CD14-positive monocyte (primary cell): Measurements from ENCODE around the gene KLHL25. TPM values are rescaled to one million over a fixed set of nuclear protein-coding genes. Genes with fewer than 3 reads are reported as not detected.

ENCODE experiments used
- DNase-seq, 3 donors: peaks; one replicate each; pipeline ENCODE4 v3.0.0-alpha.2; 2011 to 2022
- H2AFZ ChIP-seq: 2 replicates; pipeline ENCODE4 v1.6.0; 2012; ENCODE audit warnings: mild to moderate bottlenecking, low read depth, low read length, inconsistent platforms; ENCODE audit not compliant: insufficient read depth, poor library complexity, severe bottlenecking
- H3K27ac ChIP-seq, 2 donors: 1 replicate in 1 of 2; 2 replicates in 1 of 2; pipeline ENCODE4 v1.5.1; 2012 to 2013; ENCODE audit warnings: low read length in 2 of 2, control low read depth in 1 of 2, inconsistent platforms in 1 of 2, low read depth in 1 of 2, mild to moderate bottlenecking in 1 of 2
- H3K27me3 ChIP-seq, 2 donors: one replicate each; pipeline versions ENCODE4 v1.6.0 to v1.6.1; 2011 to 2013; ENCODE audit warnings: low read length in 2 of 2; ENCODE audit not compliant: control insufficient read depth in 2 of 2, insufficient read depth in 2 of 2
- H3K36me3 ChIP-seq, 2 donors: replicated peaks in 1 of 2; 1 replicate in 1 of 2; 2 replicates in 1 of 2; pipeline versions ENCODE4 v1.5.1 to v1.6.1; 2012 to 2013; ENCODE audit warnings: low read length in 2 of 2, control low read depth in 1 of 2, inconsistent platforms in 1 of 2, mild to moderate bottlenecking in 1 of 2; ENCODE audit not compliant: insufficient read depth in 2 of 2, control insufficient read depth in 1 of 2
- H3K4me1 ChIP-seq, 2 donors: 1 replicate in 1 of 2; 2 replicates in 1 of 2; pipeline versions ENCODE4 v1.5.1 to v1.6.1; 2012 to 2013; ENCODE audit warnings: low read length in 2 of 2, control low read depth in 1 of 2, inconsistent platforms in 1 of 2, mild to moderate bottlenecking in 1 of 2, moderate library complexity in 1 of 2; ENCODE audit not compliant: insufficient read depth in 2 of 2, control insufficient read depth in 1 of 2
- H3K4me2 ChIP-seq: replicated peaks from 2 replicates; pipeline ENCODE3; 2012; ENCODE audit warnings: low read length, moderate library complexity, mild to moderate bottlenecking; ENCODE audit not compliant: poor library complexity, severe bottlenecking; ENCODE audit errors: extremely low read depth
- H3K4me3 ChIP-seq, 3 experiments: fragments of 200-600 bp in 1 of 3; sonication (generic) in 1 of 3; replicated peaks in 1 of 3; 1 replicate in 2 of 3; 2 replicates in 1 of 3; pipeline ENCODE4 v1.5.1; 2011 to 2013; ENCODE audit warnings: low read length in 3 of 3, mild to moderate bottlenecking in 3 of 3, control low read depth in 2 of 3, low read depth in 2 of 3, inconsistent platforms in 1 of 3, moderate library complexity in 1 of 3
- H3K79me2 ChIP-seq: 2 replicates; pipeline ENCODE4 v1.6.0; 2012; ENCODE audit warnings: mild to moderate bottlenecking, control low read depth, inconsistent platforms, low read length, moderate library complexity; ENCODE audit not compliant: insufficient read depth
- H3K9ac ChIP-seq: 2 replicates; pipeline ENCODE4 v1.6.0; 2017; ENCODE audit warnings: low read length, mild to moderate bottlenecking; ENCODE audit not compliant: insufficient read depth, poor library complexity, severe bottlenecking
- H3K9me3 ChIP-seq, 2 donors: replicated peaks in 1 of 2; 1 replicate in 1 of 2; 2 replicates in 1 of 2; pipeline versions ENCODE4 v1.5.1 to v1.6.1; 2012 to 2013; ENCODE audit warnings: low read length in 2 of 2, control low read depth in 1 of 2; ENCODE audit not compliant: control insufficient read depth in 1 of 2, insufficient read depth in 1 of 2
- H4K20me1 ChIP-seq: 2 replicates; pipeline ENCODE4 v1.6.0; 2012; ENCODE audit warnings: mild to moderate bottlenecking, low read length, control low read depth, moderate library complexity; ENCODE audit not compliant: insufficient read depth
- H3K27ac Mint-ChIP-seq, 7 donors: one replicate each; pipeline ENCODE4 v1.8.0; 2020; ENCODE audit warnings: mild to moderate bottlenecking in 7 of 7, mixed read lengths in 7 of 7, moderate library complexity in 6 of 7, inconsistent platforms in 2 of 7
- H3K27me3 Mint-ChIP-seq, 3 donors: one replicate each; pipeline ENCODE4 v1.8.0; 2021 to 2022; ENCODE audit warnings: low read depth in 3 of 3, mild to moderate bottlenecking in 3 of 3, mixed read lengths in 3 of 3, moderate library complexity in 3 of 3, inconsistent platforms in 1 of 3
- H3K36me3 Mint-ChIP-seq, 2 donors: one replicate each; pipeline ENCODE4 v1.8.0; 2020; ENCODE audit warnings: mixed read lengths in 2 of 2, inconsistent platforms in 1 of 2, mild to moderate bottlenecking in 1 of 2
- H3K4me1 Mint-ChIP-seq: one replicate; pipeline ENCODE4 v1.8.0; 2020; ENCODE audit warnings: mild to moderate bottlenecking, mixed read lengths
- H3K4me3 Mint-ChIP-seq, 2 donors: one replicate each; pipeline ENCODE4 v1.8.0; 2020; ENCODE audit warnings: mild to moderate bottlenecking in 2 of 2, mixed read lengths in 2 of 2, moderate library complexity in 1 of 2
- H3K9me3 Mint-ChIP-seq, 7 donors: one replicate each; pipeline ENCODE4 v1.8.0; 2020 to 2022; ENCODE audit warnings: mixed read lengths in 7 of 7, mild to moderate bottlenecking in 6 of 7, moderate library complexity in 6 of 7, inconsistent platforms in 2 of 7
- WGBS: methylation state at CpG from one replicate; pipeline ENCODE4 v1.1.5; 2013; ENCODE audit warnings: missing lambda C conversion rate; ENCODE audit not compliant: insufficient coverage; 5-methylcytosine and 5-hydroxymethylcytosine counted together
- intact Hi-C, 2 donors: fragments of 100-400 bp; cut with micrococcal nuclease; formaldehyde crosslinking; loops; one replicate each; pipeline versions ENCODE4 v1.15.0 to v1.15.1; 2023
- polyA plus RNA-seq, 3 donors: library from polyadenylated mRNA; depleted of rRNA in 1 of 3; unstranded in 2 of 3; stranded (reverse) in 1 of 3; fragments of 300-500 nt in 2 of 3; fragments of >200 nt in 1 of 3; fragmentation: Illumina TruSeq in 2 of 3; gene quantifications; 1 replicate in 2 of 3; 2 replicates in 1 of 3; pipeline ENCODE4 v1.2.3, GENCODE V29; 2012 to 2021
- TF ChIP-seq, protein P1 (sequence below): fragments of 200-600 bp; IDR thresholded peaks from one replicate; pipeline ENCODE4 v1.8.0; 2022; ENCODE audit warnings: antibody characterized with exemption, mild to moderate bottlenecking

KLHL25 gene
- polyA plus RNA-seq, 3 donors = 0.27 to 0.60 (median 0.40) TPM

DNA sequence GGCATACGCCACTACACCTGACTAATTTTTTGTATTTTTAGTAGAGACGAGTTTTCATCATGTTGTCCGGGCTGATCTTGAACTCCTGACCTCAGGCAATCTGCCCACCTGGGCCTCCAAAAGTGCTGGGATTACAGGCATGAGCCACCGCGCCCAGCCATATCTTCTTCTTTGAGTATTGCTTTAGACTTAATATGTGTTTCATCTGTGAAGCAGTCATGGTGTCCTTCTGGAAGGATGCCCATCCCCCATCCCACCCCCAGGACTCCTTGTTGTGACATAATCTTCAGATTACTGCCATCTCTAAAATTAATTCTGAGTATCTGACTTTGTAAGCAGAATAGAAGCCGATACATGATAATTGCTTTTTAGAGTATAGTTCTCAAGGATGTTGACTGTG lies 57.7 kb downstream of the KLHL25 start:
- Mint-ChIP-seq H3K27me3 (no peaks in the 10 kb centered on the region), H3K27ac (peak overlapping the region in 2 of 7 donors; percentile 32 to 47), H3K4me3 (no peak overlapping the region), H3K36me3 (peaks cover 83 to 94% of the 10 kb centered on the region in 2 donors), H3K4me1 (no peaks in the 10 kb centered on the region), H3K9me3 (peaks cover 0 to 8% (median 5%) of the 10 kb centered on the region in 7 donors)
- Histone ChIP-seq H3K4me2 (no peak overlapping the region), H3K27ac (no peak overlapping the region), H3K4me3 (no peak overlapping the region), H3K4me1 (no peaks in the 10 kb centered on the region), H3K27me3 (no peaks in the 10 kb centered on the region), H3K9me3 (peaks cover 0 to under 1% of the 10 kb centered on the region in 2 donors), H3K79me2 (peaks cover 6% of the 10 kb centered on the region), H3K36me3 (peaks cover 94 to 98% of the 10 kb centered on the region in 2 donors), H2AFZ (no peak overlapping the region), H3K9ac (no peak overlapping the region), H4K20me1 (peaks cover 96% of the 10 kb centered on the region)
- no peak for DNase-seq
- TF ChIP-seq, protein P1, sequence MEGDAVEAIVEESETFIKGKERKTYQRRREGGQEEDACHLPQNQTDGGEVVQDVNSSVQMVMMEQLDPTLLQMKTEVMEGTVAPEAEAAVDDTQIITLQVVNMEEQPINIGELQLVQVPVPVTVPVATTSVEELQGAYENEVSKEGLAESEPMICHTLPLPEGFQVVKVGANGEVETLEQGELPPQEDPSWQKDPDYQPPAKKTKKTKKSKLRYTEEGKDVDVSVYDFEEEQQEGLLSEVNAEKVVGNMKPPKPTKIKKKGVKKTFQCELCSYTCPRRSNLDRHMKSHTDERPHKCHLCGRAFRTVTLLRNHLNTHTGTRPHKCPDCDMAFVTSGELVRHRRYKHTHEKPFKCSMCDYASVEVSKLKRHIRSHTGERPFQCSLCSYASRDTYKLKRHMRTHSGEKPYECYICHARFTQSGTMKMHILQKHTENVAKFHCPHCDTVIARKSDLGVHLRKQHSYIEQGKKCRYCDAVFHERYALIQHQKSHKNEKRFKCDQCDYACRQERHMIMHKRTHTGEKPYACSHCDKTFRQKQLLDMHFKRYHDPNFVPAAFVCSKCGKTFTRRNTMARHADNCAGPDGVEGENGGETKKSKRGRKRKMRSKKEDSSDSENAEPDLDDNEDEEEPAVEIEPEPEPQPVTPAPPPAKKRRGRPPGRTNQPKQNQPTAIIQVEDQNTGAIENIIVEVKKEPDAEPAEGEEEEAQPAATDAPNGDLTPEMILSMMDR = no peak
- WGBS = 91% methylated on average over 4 of the region's 6 CpGs
- intact Hi-C loops = no loop called here

DNA sequence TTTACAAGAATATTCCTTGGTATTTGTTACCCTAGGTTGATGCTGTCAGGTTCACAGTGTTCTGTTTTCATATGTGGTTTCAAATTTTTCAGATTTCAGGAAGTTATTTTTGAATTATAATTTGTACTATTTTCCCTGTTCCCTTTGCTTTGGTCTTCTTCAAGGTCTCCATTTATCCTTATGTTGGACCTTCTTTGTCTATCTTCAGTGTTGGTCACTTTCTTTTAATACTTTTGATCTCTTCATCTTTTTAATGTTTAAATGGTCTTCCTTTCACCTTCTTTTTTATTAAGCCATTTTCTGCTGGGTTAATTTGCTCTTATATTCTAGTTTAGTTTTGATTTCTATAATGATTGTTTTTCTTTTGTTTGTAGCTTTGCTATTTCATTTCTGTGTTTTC lies 61.3 kb downstream of the KLHL25 start:
- Histone ChIP-seq H3K4me2 (no peak overlapping the region), H3K4me3 (no peak overlapping the region), H2AFZ (no peak overlapping the region), H3K79me2 (peaks cover 6% of the 10 kb centered on the region), H3K27ac (no peak overlapping the region), H4K20me1 (peaks cover 96% of the 10 kb centered on the region), H3K27me3 (no peaks in the 10 kb centered on the region), H3K9ac (no peak overlapping the region), H3K4me1 (no peaks in the 10 kb centered on the region), H3K36me3 (peaks cover 95 to 98% of the 10 kb centered on the region in 2 donors), H3K9me3 (peaks cover 0 to 5% of the 10 kb centered on the region in 2 donors)
- no peak overlapping the region for H3K27ac Mint-ChIP-seq
- H3K27me3 Mint-ChIP-seq = no peaks in the 10 kb centered on the region
- intact Hi-C loops = loop anchor here in 1 of 2 donors (5.0 kb wide), 1 partner anchor 104 kb away; no protein-coding TSS in a partner anchor
- H3K4me3 Mint-ChIP-seq = no peak overlapping the region
- no peaks in the 10 kb centered on the region for H3K4me1 Mint-ChIP-seq
- no peak for DNase-seq
- peaks cover 0 to 11% (median 8%) of the 10 kb centered on the region in 7 donors for H3K9me3 Mint-ChIP-seq
- H3K36me3 Mint-ChIP-seq = peaks cover 87 to 96% of the 10 kb centered on the region in 2 donors
- TF ChIP-seq, protein P1 = no peak
